Psoas muscle (tissue), 8 donors: Measurements from ENCODE around the gene CHI3L1. TPM values are rescaled to one million over a fixed set of nuclear protein-coding genes. Genes with fewer than 3 reads are reported as not detected.

Experiments
- ATAC-seq, 4 donors: fragments of 200-7000 bp; cut with Tn5 transposase; one replicate each; pipeline ENCODE4 v1.9.1; 2020; ENCODE audit warnings: moderate library complexity in 3 of 4, mild to moderate bottlenecking in 2 of 4
- DNase-seq, 2 donors: peaks; one replicate each; pipeline ENCODE4 v3.0.0-alpha.2; 2020
- H3K27ac ChIP-seq: fragments of 200-600 bp; one replicate; pipeline ENCODE4 v1.8.0; 2022
- H3K27me3 ChIP-seq, 3 donors: fragments of 200-600 bp in 1 of 3; one replicate each; pipeline versions ENCODE4 v1.6.1 to v1.8.0; 2013 to 2022; ENCODE audit warnings: low read length in 2 of 3, mild to moderate bottlenecking in 2 of 3, moderate library complexity in 1 of 3; ENCODE audit not compliant: insufficient read depth in 3 of 3
- H3K36me3 ChIP-seq, 2 donors: fragments of 200-600 bp in 1 of 2; one replicate each; pipeline versions ENCODE4 v1.6.1 to v1.8.0; 2013 to 2022; ENCODE audit warnings: low read depth in 1 of 2, mild to moderate bottlenecking in 1 of 2, moderate library complexity in 1 of 2; ENCODE audit not compliant: insufficient read depth in 1 of 2
- H3K4me1 ChIP-seq: fragments of 200-600 bp; one replicate; pipeline ENCODE4 v1.8.0; 2022
- H3K4me3 ChIP-seq: fragments of 200-600 bp; one replicate; pipeline ENCODE4 v1.8.0; 2022; ENCODE audit warnings: mild to moderate bottlenecking
- H3K9me3 ChIP-seq: fragments of 200-600 bp; one replicate; pipeline ENCODE4 v1.8.0; 2022
- CTCF ChIP-seq: fragments of 200-600 bp; IDR thresholded peaks from one replicate; pipeline ENCODE4 v1.8.0; 2022; ENCODE audit warnings: antibody characterized with exemption
- WGBS, 3 donors: extraction: QIAGEN DNeasy Blood & Tissue Kit; methylation state at CpG; one replicate each; pipeline versions ENCODE4 v1.1.6 to v1.1.7; 2013; 5-methylcytosine and 5-hydroxymethylcytosine counted together
- intact Hi-C, 2 donors: fragments of 100-400 bp; cut with DNase I; formaldehyde crosslinking; loops; one replicate each; pipeline versions ENCODE4 v1.11.0 to v1.14.2; 2022
- polyA plus RNA-seq, 3 donors: library from polyadenylated mRNA; stranded (reverse); fragments of 200-250 nt; gene quantifications; one replicate each; pipeline ENCODE4 v1.2.3, GENCODE V29; 2013
- total RNA-seq, 4 donors: library from RNA; stranded (reverse); fragmentation: NEBNext Ultra II Directional in 2 of 4; extraction: Animal tissue kit (Norgen Biotek cat#: 25700) in 2 of 4; gene quantifications; one replicate each; pipeline versions ENCODE4 v1.2.1 to v1.2.4, GENCODE V29; 2021 to 2023
- donor health status: healthy with polysubstance abuse.
- donor health status: DM: no; HTN: no; CAD: no; lungs with moderate emphysema.
- donor health status: Bipolar disorder and iron deficiency.
- donor health status: healthy.
- donor health status: DM: yes; HTN: yes; CAD: no.
- donor health status: DM: no; HTN: no; CAD: no.
- donor health status: DM: no; HTN: no; CAD: no.
- donor health status: DM: yes; HTN: yes; CAD: no.

Gene CHI3L1
- total and polyA plus RNA-seq, 7 donors, result 1.7 to 156 (median 9.9) TPM

GRCh38 chr1:203227371-203228083, 41.0 kb upstream of the CHI3L1 start:
- no peak overlapping the region for H3K4me3 ChIP-seq
- intact Hi-C loops, result no loop called here
- WGBS, 3 donors, result 83 to 86% (median 85%) methylated on average over 9 of the region's 9 CpGs
- no peaks in the 10 kb centered on the region for H3K9me3 ChIP-seq
- ATAC-seq (no peak), DNase-seq (no peak)
- no peaks in the 10 kb centered on the region for H3K4me1 ChIP-seq
- H3K36me3 ChIP-seq, result no peaks in the 10 kb centered on the region
- no peak for TF ChIP-seq CTCF
- H3K27ac ChIP-seq, result no peak overlapping the region
- H3K27me3 ChIP-seq, result peaks cover 0 to 3% (median 0%) of the 10 kb centered on the region in 3 donors

- Histone ChIP-seq H3K9me3 (no peaks in the 10 kb centered on the region), H3K27me3 (peaks cover 0 to 3% (median 0%) of the 10 kb centered on the region in 3 donors), H3K4me1 (no peaks in the 10 kb centered on the region), H3K36me3 (no peaks in the 10 kb centered on the region), H3K4me3 (no peak overlapping the region), H3K27ac (no peak overlapping the region)
- no peak for TF ChIP-seq CTCF
- ATAC-seq (no peak), DNase-seq (no peak)
- WGBS, 3 donors, result 62 to 69% (median 68%) methylated on average over 4 of the region's 4 CpGs
- intact Hi-C loops, result no loop called here
Measured at GRCh38 chr1:203225071-203225470, 38.6 kb upstream of the CHI3L1 start.

- WGBS, 3 donors, result 88 to 92% (median 88%) methylated on average over 18 of the region's 18 CpGs
- H3K4me1 ChIP-seq, result no peaks in the 10 kb centered on the region
- DNase-seq (no peak), ATAC-seq (no peak)
- H3K27me3 ChIP-seq, result peaks cover 0 to 3% (median 0%) of the 10 kb centered on the region in 3 donors
- no peak overlapping the region for H3K4me3 ChIP-seq
- no peak for TF ChIP-seq CTCF
- no peaks in the 10 kb centered on the region for H3K36me3 ChIP-seq
- intact Hi-C loops, result no loop called here
- no peaks in the 10 kb centered on the region for H3K9me3 ChIP-seq
- no peak overlapping the region for H3K27ac ChIP-seq
Measured at GRCh38 chr1:203223012-203223775, 36.7 kb upstream of the CHI3L1 start.

GRCh38 chr1:203219934-203220333, 33.4 kb upstream of the CHI3L1 start:
- Histone ChIP-seq H3K4me3 (no peak overlapping the region), H3K36me3 (no peaks in the 10 kb centered on the region), H3K27me3 (peaks cover 0 to 3% (median 0%) of the 10 kb centered on the region in 3 donors), H3K9me3 (no peaks in the 10 kb centered on the region), H3K27ac (no peak overlapping the region), H3K4me1 (peaks cover 12% of the 10 kb centered on the region)
- intact Hi-C loops, result loop anchor here (2.0 to 5.0 kb wide), 2 partner anchors 48 to 103 kb away; no protein-coding TSS in a partner anchor
- ATAC-seq, result no peak
- 84 to 86% (median 84%) methylated on average over 8 of the region's 8 CpGs for WGBS, 3 donors
- no peak for TF ChIP-seq CTCF
- no peak for DNase-seq
